ENCODE data around the gene CALN1. TPM values are rescaled to one million over a fixed set of nuclear protein-coding genes. Genes with fewer than 3 reads are reported as not detected.

CALN1 gene
- total and polyA plus RNA-seq, 2 of the 8 experiments (the other 6 are each of a cell fraction or from before 2014, with no cell fraction given) = 6.4 to 15.2 TPM

GRCh38 chr7:72335561-72336381, 76.4 kb downstream of the CALN1 start (continued):
- TF ChIP-seq RNF2 (IDR thresholded peaks at IDR 0.05; ENCODE audit: borderline replicate concordance, low read depth, low read length, missing control alignments, poor library complexity, severe bottlenecking) (no peak), POU5F1 (IDR thresholded peaks at IDR 0.05; ENCODE audit: low read depth, low read length) (no peak), CHD7 (IDR thresholded peaks at IDR 0.05; ENCODE audit: insufficient replicate concordance, low read length) (no peak), CREB1 (IDR thresholded peaks at IDR 0.05) (no peak), BACH1 (IDR thresholded peaks at IDR 0.05; ENCODE audit: low read length) (no peak), CEBPB (IDR thresholded peaks at IDR 0.05; ENCODE audit: low read depth, low read length) (no peak), BRCA1 (IDR thresholded peaks at IDR 0.05; ENCODE audit: low read depth, low read length) (no peak), SUZ12 (IDR thresholded peaks at IDR 0.05; ENCODE audit: low read length) (no peak), JUN (IDR thresholded peaks at IDR 0.05; ENCODE audit: low read depth, low read length) (no peak)

Data from H1 (cell line).